Transverse colon (tissue), 4 donors: Measurements from ENCODE around the gene PEX3. TPM values are rescaled to one million over a fixed set of nuclear protein-coding genes. Genes with fewer than 3 reads are reported as not detected.
A peak's percentile ranks its signal among the peaks of the same experiment; 100 is the strongest.

Experiments used
- DNase-seq: peaks from one replicate; pipeline ENCODE4 v3.0.0-alpha.2; 2019
- H3K27ac ChIP-seq, 4 donors: fragments of 200-600 bp; sonication (generic); 2 replicates each; pipeline ENCODE4 v1.5.1; 2016 to 2018; ENCODE audit warnings: inconsistent platforms in 4 of 4
- H3K27me3 ChIP-seq: fragments of 200-600 bp; sonication (generic); 2 replicates; pipeline ENCODE4 v1.5.1; 2017; ENCODE audit warnings: inconsistent platforms
- H3K36me3 ChIP-seq, 4 donors: fragments of 200-600 bp; sonication (generic); 2 replicates each; pipeline ENCODE4 v1.5.1; 2017 to 2019; ENCODE audit warnings: inconsistent platforms in 4 of 4
- H3K4me1 ChIP-seq, 4 donors: fragments of 200-600 bp; sonication (generic); 2 replicates each; pipeline ENCODE4 v1.5.1; 2017 to 2020; ENCODE audit warnings: inconsistent platforms in 4 of 4
- H3K4me3 ChIP-seq, 4 donors: fragments of 200-600 bp; sonication (generic); 1 replicate in 1 of 4; 2 replicates in 3 of 4; pipeline versions ENCODE4 v1.5.1 to v1.6.1; 2017 to 2019; ENCODE audit warnings: inconsistent platforms in 4 of 4
- H3K9me3 ChIP-seq, 2 donors: fragments of 200-600 bp; sonication (generic); 2 replicates each; pipeline ENCODE4 v1.5.1; 2017 to 2019; ENCODE audit warnings: inconsistent platforms in 2 of 2
- CTCF ChIP-seq, 5 experiments: fragments of 200-600 bp in 3 of 5; fragments of 450-650 bp in 2 of 5; sonication (generic) in 3 of 5; IDR thresholded peaks; 1 replicate in 2 of 5; 2 replicates in 3 of 5; pipeline ENCODE4 v1.5.1; 2016 to 2017; ENCODE audit warnings: antibody characterized with exemption in 5 of 5, inconsistent platforms in 3 of 5, mild to moderate bottlenecking in 2 of 5, moderate library complexity in 1 of 5
- EP300 ChIP-seq: sonication (generic); formaldehyde crosslinking; IDR thresholded peaks from one replicate; pipeline ENCODE4 v1.6.1; 2017; ENCODE audit warnings: antibody characterized with exemption, low read depth
- POLR2A ChIP-seq: fragments of 450-650 bp; IDR thresholded peaks from one replicate; pipeline ENCODE4 v1.6.1; 2016; ENCODE audit warnings: antibody characterized with exemption, mild to moderate bottlenecking, moderate library complexity
- POLR2AphosphoS5 ChIP-seq, 3 donors: sonication (generic); formaldehyde crosslinking; IDR thresholded peaks; one replicate each; pipeline ENCODE4 v1.6.1; 2016; ENCODE audit warnings: antibody characterized with exemption in 3 of 3
- WGBS, 2 donors: methylation state at CpG; one replicate each; pipeline ENCODE4 v1.1.5; 2018; ENCODE audit warnings: low coverage in 1 of 2; 5-methylcytosine and 5-hydroxymethylcytosine counted together
- in situ Hi-C, 4 donors: fragments of 200-750 bp; cut with MboI; loops; one replicate each; pipeline versions ENCODE4 v1.15.0 to v1.15.1; 2017; ENCODE audit warnings: low sequenced_read_pairs in 3 of 4, low pct_ligation_motif_present in 1 of 4, low pct_unique_long_range_greater_than_20kb in 1 of 4
- intact Hi-C: fragments of 100-400 bp; cut with DNase I; formaldehyde crosslinking; loops from one replicate; pipeline ENCODE4 v1.15.1; 2023; ENCODE audit warnings: low total_unique reads
- total RNA-seq, 4 donors: library from RNA; depleted of rRNA; stranded (reverse); fragments of >200 nt; gene quantifications; one replicate each; pipeline ENCODE4 v1.1.0, GENCODE V29; 2016

PEX3 gene
- total RNA-seq, 4 donors from 2014 or later, result 7.6 to 13.2 TPM; not detected in 2

- in situ Hi-C loops (no loop called here), intact Hi-C loops (no loop called here)
- TF ChIP-seq EP300, result no peak
- TF ChIP-seq POLR2AphosphoS5 (IDR thresholded peaks at IDR 0.05), result no peak
- TF ChIP-seq POLR2A, result no peak
- no peak for TF ChIP-seq CTCF (IDR thresholded peaks at IDR 0.05)
- WGBS, 2 donors, result 81 to 86% methylated on average over 2 of the region's 2 CpGs
- H3K27me3 ChIP-seq, result no peaks in the 10 kb centered on the region
- H3K27ac ChIP-seq, result no peak overlapping the region
- no peaks in the 10 kb centered on the region for H3K9me3 ChIP-seq
- H3K4me1 ChIP-seq, result no peaks in the 10 kb centered on the region
- no peak for DNase-seq
- H3K36me3 ChIP-seq, result no peaks in the 10 kb centered on the region
- H3K4me3 ChIP-seq, result no peak overlapping the region
Measured at GRCh38 chr6:143426026-143426425, 24.6 kb upstream of the PEX3 start.

- Histone ChIP-seq H3K36me3 (no peaks in the 10 kb centered on the region), H3K4me1 (no peaks in the 10 kb centered on the region), H3K27me3 (no peaks in the 10 kb centered on the region), H3K4me3 (no peak overlapping the region), H3K27ac (no peak overlapping the region), H3K9me3 (no peaks in the 10 kb centered on the region)
- in situ Hi-C loops (no loop called here), intact Hi-C loops (no loop called here)
- 14% methylated on average over 4 of the region's 4 CpGs; no CpG with 5 or more reads in 1 of the 2 donors for WGBS, 2 donors
- peak; percentile 62 for DNase-seq
- TF ChIP-seq CTCF (IDR thresholded peaks at IDR 0.05) (peak; percentile 84 to 93 (median 89)), POLR2A (no peak), POLR2AphosphoS5 (IDR thresholded peaks at IDR 0.05) (peak in 1 of 3 donors; percentile 34), EP300 (no peak)
Measured at GRCh38 chr6:143427109-143427817, 23.3 kb upstream of the PEX3 start.

DNA sequence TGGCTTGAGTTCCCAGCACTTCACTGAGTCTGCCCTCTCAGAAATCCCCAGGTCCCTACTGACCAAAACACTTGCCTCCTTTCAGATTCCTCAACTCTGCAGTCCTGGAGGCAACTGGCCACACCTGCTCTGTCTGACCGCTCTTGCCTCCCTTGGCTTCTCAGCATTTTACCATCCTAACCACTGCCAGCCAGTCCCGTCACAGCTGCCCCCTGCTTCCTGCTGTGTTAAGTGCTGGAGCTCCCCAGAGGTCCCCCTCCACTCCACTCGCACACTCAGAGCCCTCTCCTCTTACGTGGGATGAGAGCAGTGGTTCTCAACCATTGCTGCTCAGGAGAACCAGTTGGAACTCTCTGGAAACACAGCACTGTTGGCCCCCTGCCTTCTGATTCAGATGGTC lies 20.6 kb upstream of the PEX3 start:
- intact Hi-C loops (no loop called here), in situ Hi-C loops (no loop called here)
- Histone ChIP-seq H3K27ac (no peak overlapping the region), H3K4me3 (no peak overlapping the region), H3K36me3 (no peaks in the 10 kb centered on the region), H3K4me1 (no peaks in the 10 kb centered on the region), H3K27me3 (no peaks in the 10 kb centered on the region), H3K9me3 (no peaks in the 10 kb centered on the region)
- WGBS, 2 donors, result 97 to 100% methylated on average over 4 of the region's 4 CpGs
- no peak for TF ChIP-seq POLR2AphosphoS5 (IDR thresholded peaks at IDR 0.05)
- no peak for TF ChIP-seq EP300
- no peak for DNase-seq

DNA sequence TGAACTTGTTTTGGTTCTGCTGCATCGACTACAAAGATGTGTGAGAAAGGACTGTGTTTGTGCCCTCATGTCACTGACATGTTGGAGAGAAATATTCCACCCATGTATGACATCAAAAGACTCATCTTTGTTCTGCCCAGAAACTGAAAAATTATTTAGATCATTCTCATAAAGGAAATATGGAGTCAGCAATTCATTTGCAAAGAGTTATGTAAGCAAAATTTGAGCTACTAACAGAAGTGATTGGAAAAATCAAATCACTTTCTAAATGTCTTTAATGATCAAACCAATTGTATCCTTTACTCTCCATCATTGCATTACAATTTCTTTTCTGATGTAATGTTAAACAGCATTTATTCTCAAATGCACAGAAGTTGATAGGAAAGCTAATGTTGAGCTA lies 19.4 kb upstream of the PEX3 start:
- TF ChIP-seq EP300, result no peak
- no peak for TF ChIP-seq CTCF (IDR thresholded peaks at IDR 0.05)
- TF ChIP-seq POLR2A, result no peak
- TF ChIP-seq POLR2AphosphoS5 (IDR thresholded peaks at IDR 0.05), result no peak
- intact Hi-C loops, result no loop called here

More for the DNA sequence above, 19.4 kb upstream of the PEX3 start:
- 90% methylated on average over 1 of the region's 1 CpG; no CpG with 5 or more reads in 1 of the 2 donors for WGBS, 2 donors
- H3K9me3 ChIP-seq, result no peaks in the 10 kb centered on the region
- no peak overlapping the region for H3K4me3 ChIP-seq
- H3K27me3 ChIP-seq, result no peaks in the 10 kb centered on the region
- no peak for DNase-seq
- no peak overlapping the region for H3K27ac ChIP-seq
- H3K36me3 ChIP-seq, result no peaks in the 10 kb centered on the region
- in situ Hi-C loops, result no loop called here
- H3K4me1 ChIP-seq, result no peaks in the 10 kb centered on the region
